HCT116 (cell line): Measurements from ENCODE around the gene MYH14. TPM values are rescaled to one million over a fixed set of nuclear protein-coding genes. Genes with fewer than 3 reads are reported as not detected.

Source experiments
- ATAC-seq: fragments of 200-7000 bp; cut with Tn5 transposase; 2 replicates; pipeline ENCODE4 v1.9.1; 2020; ENCODE audit warnings: mild to moderate bottlenecking, moderate library complexity
- BruUV-seq: library from RNA; stranded (reverse); fragments of 400-500 nt; replicated peaks from 2 replicates; lab custom pipeline; 2021; lab: Mats Ljungman, UMichigan
- CTCF ChIA-PET: fragments of 300-600 bp; sonication (Branson Sonifier 250); formaldehyde crosslinking; loops from one replicate; lab custom pipeline; 2021; ENCODE audit warnings: antibody characterized with exemption; lab: Charles Lee
- POLR2A ChIA-PET: fragments of 300-600, 350-600 bp; sonication (Branson Sonifier 250); formaldehyde crosslinking; loops from one replicate; lab custom pipeline; 2021; ENCODE audit warnings: antibody characterized with exemption; lab: Charles Lee
- RAD21 ChIA-PET, 2 experiments: fragments of 300-600 bp; sonication (Branson Sonifier 250); formaldehyde crosslinking; loops; one replicate each; lab custom pipeline; 2023; ENCODE audit warnings: low total read pairs in 2 of 2; ENCODE audit not compliant: uncharacterized antibody in 2 of 2, unreplicated experiment in 2 of 2, low non-redundant PET in 1 of 2; lab: Charles Lee
- DNase-seq: peaks from one replicate; pipeline ENCODE4 v3.0.0-alpha.2; 2010; ENCODE audit warnings: low read depth, low spot score
- H2AFZ ChIP-seq: fragments of 200-600 bp; shearing (Covaris generic), sonication (generic); 2 replicates; pipeline ENCODE4 v1.6.1; 2017; ENCODE audit warnings: low read depth, mixed run types, mixed read lengths, antibody characterized with exemption, low read length; ENCODE audit not compliant: poor library complexity, severe bottlenecking
- H3K27ac ChIP-seq: 2 replicates; pipeline ENCODE4 v1.5.1; 2012; ENCODE audit warnings: low read depth, low read length
- H3K27me3 ChIP-seq: fragments of 200-600 bp; sonication (generic); 2 replicates; pipeline ENCODE4 v1.6.1; 2016; ENCODE audit warnings: mixed run types, low read length, mixed read lengths; ENCODE audit not compliant: insufficient read depth
- H3K36me3 ChIP-seq, 2 experiments: fragments of 200-500 bp in 1 of 2; fragments of 200-600 bp in 1 of 2; sonication (Bioruptor generic) in 1 of 2; sonication (generic) in 1 of 2; 2 replicates each; pipeline versions ENCODE4 v1.5.1 to v1.6.1; 2014 to 2016; ENCODE audit warnings: low read length in 2 of 2, inconsistent platforms in 1 of 2, mixed read lengths in 1 of 2, mixed run types in 1 of 2; ENCODE audit not compliant: insufficient read depth in 2 of 2, control insufficient read depth in 1 of 2
- H3K4me1 ChIP-seq, 2 experiments: fragments of 200-600 bp in 1 of 2; sonication (generic) in 1 of 2; 2 replicates each; pipeline versions ENCODE4 v1.5.1 to v1.6.1; 2012 to 2017; ENCODE audit warnings: low read length in 2 of 2, inconsistent platforms in 1 of 2, mild to moderate bottlenecking in 1 of 2, mixed read lengths in 1 of 2, mixed run types in 1 of 2, moderate library complexity in 1 of 2; ENCODE audit not compliant: insufficient read depth in 2 of 2, control insufficient read depth in 1 of 2
- H3K4me2 ChIP-seq: fragments of 200-600 bp; sonication (generic); 2 replicates; pipeline ENCODE4 v1.6.1; 2017; ENCODE audit warnings: mixed run types, low read length, mixed read lengths
- H3K4me3 ChIP-seq, 2 experiments: fragments of 200-600 bp in 1 of 2; sonication (generic) in 1 of 2; replicated peaks in 1 of 2; 2 replicates each; pipeline ENCODE4 v1.5.1; 2011 to 2016; ENCODE audit warnings: low read length in 2 of 2, control low read depth in 1 of 2, low read depth in 1 of 2, mild to moderate bottlenecking in 1 of 2, mixed read lengths in 1 of 2, mixed run types in 1 of 2
- H3K79me2 ChIP-seq: fragments of 200-600 bp; sonication (generic); 2 replicates; pipeline ENCODE4 v1.6.1; 2017; ENCODE audit warnings: mild to moderate bottlenecking, mixed run types, low read length, moderate library complexity, mixed read lengths; ENCODE audit not compliant: insufficient read depth
- H3K9ac ChIP-seq: fragments of 200-600 bp; sonication (generic); 2 replicates; pipeline ENCODE4 v1.6.1; 2016; ENCODE audit warnings: low read length, mixed read lengths
- H3K9me2 ChIP-seq: fragments of 200-600 bp; sonication (generic), shearing (Covaris generic); 2 replicates; pipeline ENCODE4 v1.6.1; 2017; ENCODE audit warnings: mixed run types, mild to moderate bottlenecking, moderate library complexity; ENCODE audit not compliant: insufficient read depth
- H3K9me3 ChIP-seq, 2 experiments: fragments of 200-500 bp in 1 of 2; fragments of 200-600 bp in 1 of 2; sonication (Bioruptor generic) in 1 of 2; sonication (generic) in 1 of 2; 2 replicates each; pipeline ENCODE4 v1.6.1; 2014 to 2017; ENCODE audit warnings: low read length in 2 of 2, mixed read lengths in 2 of 2, inconsistent platforms in 1 of 2, low read depth in 1 of 2, mild to moderate bottlenecking in 1 of 2, mixed run types in 1 of 2, moderate library complexity in 1 of 2; ENCODE audit not compliant: control insufficient read depth in 1 of 2, insufficient read depth in 1 of 2
- H4K20me1 ChIP-seq: fragments of 200-600 bp; sonication (generic), shearing (Covaris generic); 2 replicates; pipeline ENCODE4 v1.6.1; 2017; ENCODE audit warnings: mixed run types, mild to moderate bottlenecking, moderate library complexity; ENCODE audit not compliant: insufficient read depth
- CEBPB ChIP-seq: IDR thresholded peaks from 2 replicates; pipeline ENCODE4 v1.6.1; 2012; ENCODE audit warnings: low read depth
- EGR1 ChIP-seq: IDR thresholded peaks from 2 replicates; pipeline ENCODE4 v1.6.1; 2012; ENCODE audit warnings: low read depth
- ELF1 ChIP-seq: IDR thresholded peaks from 2 replicates; pipeline ENCODE4 v1.6.1; 2012; ENCODE audit warnings: low read depth, borderline replicate concordance
- EZH2phosphoT487 ChIP-seq: fragments of 200-600 bp; IDR thresholded peaks from 2 replicates; pipeline ENCODE4 v1.6.1; 2018; ENCODE audit warnings: antibody characterized with exemption, borderline replicate concordance
- POLR2A ChIP-seq: IDR thresholded peaks from 2 replicates; pipeline ENCODE4 v1.7.0; 2011; ENCODE audit warnings: borderline replicate concordance; ENCODE audit not compliant: insufficient read depth, insufficient read length; ENCODE audit errors: extremely low read depth
- POLR2AphosphoS5 ChIP-seq: IDR thresholded peaks from 2 replicates; pipeline ENCODE4 v1.6.1; 2011; ENCODE audit warnings: mild to moderate bottlenecking, low read depth, low read length, moderate library complexity
- RAD21 ChIP-seq: IDR thresholded peaks from 2 replicates; pipeline ENCODE4 v1.6.1; 2012; ENCODE audit warnings: low read depth, mild to moderate bottlenecking
- SP1 ChIP-seq: IDR thresholded peaks from 2 replicates; pipeline ENCODE4 v1.6.1; 2012; ENCODE audit warnings: low read depth
- SRF ChIP-seq: IDR thresholded peaks from 2 replicates; pipeline ENCODE4 v1.6.1; 2012; ENCODE audit warnings: low read depth
- YY1 ChIP-seq: IDR thresholded peaks from 2 replicates; pipeline ENCODE4 v1.6.1; 2011; ENCODE audit warnings: low read length, low read depth, moderate library complexity, mild to moderate bottlenecking; ENCODE audit not compliant: insufficient replicate concordance; ENCODE audit errors: extremely low read depth
- intact Hi-C: fragments of 100-400 bp; cut with micrococcal nuclease; formaldehyde crosslinking; loops from 2 replicates; pipeline ENCODE4 v1.10.0; 2022
- total RNA-seq: library from RNA; stranded (reverse); gene quantifications from one replicate; pipeline ENCODE4 v1.2.1, GENCODE V29; 2021; ENCODE audit not compliant: unreplicated experiment
- TF ChIP-seq, protein P1 (sequence below): IDR thresholded peaks from 2 replicates; pipeline ENCODE4 v1.6.1; 2011; ENCODE audit warnings: mild to moderate bottlenecking, low read length, moderate library complexity; ENCODE audit not compliant: insufficient replicate concordance; ENCODE audit errors: extremely low read depth
- TF ChIP-seq, protein P2 (sequence below): IDR thresholded peaks from 2 replicates; pipeline ENCODE4 v1.6.1; 2012; ENCODE audit warnings: low read depth
- TF ChIP-seq, protein P3 (sequence below): IDR thresholded peaks from 2 replicates; pipeline ENCODE4 v1.6.1; 2012

MYH14 gene
- total RNA-seq, 1 experiment from 2014 or later, result 60.1 TPM

DNA sequence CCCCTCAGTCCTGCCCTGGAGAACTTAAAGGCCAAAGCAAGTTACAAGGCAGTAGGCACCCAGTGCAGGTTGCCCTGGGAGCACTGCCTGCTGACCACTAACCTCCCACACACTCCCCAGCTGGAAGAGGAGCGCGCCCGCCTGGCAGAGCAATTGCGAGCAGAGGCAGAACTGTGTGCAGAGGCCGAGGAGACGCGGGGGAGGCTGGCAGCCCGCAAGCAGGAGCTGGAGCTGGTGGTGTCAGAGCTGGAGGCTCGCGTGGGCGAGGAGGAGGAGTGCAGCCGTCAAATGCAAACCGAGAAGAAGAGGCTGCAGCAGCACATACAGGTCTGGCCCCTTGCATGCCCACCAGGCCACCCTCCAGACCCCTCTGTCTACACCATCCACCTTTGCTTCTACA is 64.6 kb downstream of the MYH14 start (continued):
- TF ChIP-seq, protein P1, sequence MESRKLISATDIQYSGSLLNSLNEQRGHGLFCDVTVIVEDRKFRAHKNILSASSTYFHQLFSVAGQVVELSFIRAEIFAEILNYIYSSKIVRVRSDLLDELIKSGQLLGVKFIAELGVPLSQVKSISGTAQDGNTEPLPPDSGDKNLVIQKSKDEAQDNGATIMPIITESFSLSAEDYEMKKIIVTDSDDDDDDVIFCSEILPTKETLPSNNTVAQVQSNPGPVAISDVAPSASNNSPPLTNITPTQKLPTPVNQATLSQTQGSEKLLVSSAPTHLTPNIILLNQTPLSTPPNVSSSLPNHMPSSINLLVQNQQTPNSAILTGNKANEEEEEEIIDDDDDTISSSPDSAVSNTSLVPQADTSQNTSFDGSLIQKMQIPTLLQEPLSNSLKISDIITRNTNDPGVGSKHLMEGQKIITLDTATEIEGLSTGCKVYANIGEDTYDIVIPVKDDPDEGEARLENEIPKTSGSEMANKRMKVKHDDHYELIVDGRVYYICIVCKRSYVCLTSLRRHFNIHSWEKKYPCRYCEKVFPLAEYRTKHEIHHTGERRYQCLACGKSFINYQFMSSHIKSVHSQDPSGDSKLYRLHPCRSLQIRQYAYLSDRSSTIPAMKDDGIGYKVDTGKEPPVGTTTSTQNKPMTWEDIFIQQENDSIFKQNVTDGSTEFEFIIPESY, result no peak
- no peak for TF ChIP-seq SP1

DNA sequence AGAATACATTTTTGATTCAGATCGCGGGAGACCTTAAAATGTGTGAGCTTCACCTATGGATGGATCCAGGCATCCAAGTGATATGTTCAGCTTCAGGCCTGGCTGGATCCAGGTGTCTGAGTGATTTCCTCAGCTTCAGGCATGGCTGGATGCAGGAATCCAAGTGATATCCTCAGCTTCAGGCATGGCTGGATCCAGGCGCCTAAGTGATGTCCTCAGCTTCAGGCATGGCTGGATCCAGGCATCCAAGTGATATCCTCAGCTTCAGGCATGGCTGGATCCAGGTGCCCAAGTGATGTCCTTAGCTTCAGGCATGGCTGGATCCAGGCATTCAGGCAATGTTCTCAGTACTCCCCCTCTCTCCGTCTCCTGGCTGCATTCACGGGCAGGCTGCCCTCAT is 65.1 kb downstream of the MYH14 start:
- ChIA-PET RAD21 (no interaction called here), POLR2A (no interaction called here), CTCF (no interaction called here)
- Histone ChIP-seq H3K9me2 (no peaks in the 10 kb centered on the region), H3K79me2 (no peaks in the 10 kb centered on the region), H3K27me3 (no peaks in the 10 kb centered on the region), H4K20me1 (no peaks in the 10 kb centered on the region), H2AFZ (no peak overlapping the region), H3K9me3 (no peaks in the 10 kb centered on the region), H3K27ac (no peak overlapping the region), H3K9ac (no peak overlapping the region), H3K36me3 (peaks cover 8% of the 10 kb centered on the region in 2 experiments; a peak in 3 of 4 replicates), H3K4me3 (no peak overlapping the region), H3K4me2 (no peak overlapping the region), H3K4me1 (peaks cover 0 to 9% of the 10 kb centered on the region in 2 experiments; a peak in 2 of 4 replicates)
- no TSS peak for BruUV-seq
- DNase-seq (no peak), ATAC-seq (no peak)
- intact Hi-C loops, result no loop called here
- TF ChIP-seq CEBPB (no peak), RAD21 (no peak)

DNA sequence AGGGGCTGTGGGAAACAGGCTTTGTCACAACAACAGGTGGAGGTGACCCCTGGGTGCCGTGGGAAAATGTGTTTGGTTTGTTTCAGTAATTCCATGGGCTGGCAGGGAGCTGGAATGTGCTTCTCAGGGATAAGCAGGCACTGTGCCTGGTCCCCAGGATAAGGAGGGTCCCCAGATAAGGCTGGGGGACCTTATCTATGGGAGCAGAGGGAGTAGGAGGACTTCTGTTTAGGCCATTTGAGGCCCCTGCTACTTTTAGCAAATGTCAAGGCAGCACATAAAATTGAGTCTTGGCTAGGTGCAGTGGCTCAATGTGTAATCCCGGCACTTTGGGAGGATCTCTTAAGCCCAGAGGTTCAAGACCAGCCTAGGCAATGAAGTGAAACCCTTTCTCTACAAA is 66.2 kb downstream of the MYH14 start:
- ATAC-seq (no peak), DNase-seq (no peak)
- no TSS peak for BruUV-seq
- intact Hi-C loops, result no loop called here
- ChIA-PET POLR2A (no interaction called here), CTCF (no interaction called here), RAD21 (no interaction called here)
- no peaks in the 10 kb centered on the region for H3K79me2 ChIP-seq
- H3K9ac ChIP-seq, result no peak overlapping the region
- no peaks in the 10 kb centered on the region for H3K27me3 ChIP-seq
- peaks cover 0 to 9% of the 10 kb centered on the region in 2 experiments; a peak in 2 of 4 replicates for H3K4me1 ChIP-seq
- H3K9me2 ChIP-seq, result no peaks in the 10 kb centered on the region
- H4K20me1 ChIP-seq, result no peaks in the 10 kb centered on the region
- H3K36me3 ChIP-seq, result peaks cover 5 to 8% of the 10 kb centered on the region in 2 experiments; a peak in 3 of 4 replicates
- no peaks in the 10 kb centered on the region for H3K9me3 ChIP-seq
- H2AFZ ChIP-seq, result no peak overlapping the region
- H3K27ac ChIP-seq, result no peak overlapping the region
- H3K4me2 ChIP-seq, result no peak overlapping the region
- H3K4me3 ChIP-seq, result no peak overlapping the region
- TF ChIP-seq EZH2phosphoT487 (no peak), POLR2A (no peak), POLR2AphosphoS5 (no peak), SP1 (no peak), SRF (no peak), ELF1 (no peak), EGR1 (no peak), CEBPB (no peak), YY1 (no peak)
- TF ChIP-seq, protein P2, sequence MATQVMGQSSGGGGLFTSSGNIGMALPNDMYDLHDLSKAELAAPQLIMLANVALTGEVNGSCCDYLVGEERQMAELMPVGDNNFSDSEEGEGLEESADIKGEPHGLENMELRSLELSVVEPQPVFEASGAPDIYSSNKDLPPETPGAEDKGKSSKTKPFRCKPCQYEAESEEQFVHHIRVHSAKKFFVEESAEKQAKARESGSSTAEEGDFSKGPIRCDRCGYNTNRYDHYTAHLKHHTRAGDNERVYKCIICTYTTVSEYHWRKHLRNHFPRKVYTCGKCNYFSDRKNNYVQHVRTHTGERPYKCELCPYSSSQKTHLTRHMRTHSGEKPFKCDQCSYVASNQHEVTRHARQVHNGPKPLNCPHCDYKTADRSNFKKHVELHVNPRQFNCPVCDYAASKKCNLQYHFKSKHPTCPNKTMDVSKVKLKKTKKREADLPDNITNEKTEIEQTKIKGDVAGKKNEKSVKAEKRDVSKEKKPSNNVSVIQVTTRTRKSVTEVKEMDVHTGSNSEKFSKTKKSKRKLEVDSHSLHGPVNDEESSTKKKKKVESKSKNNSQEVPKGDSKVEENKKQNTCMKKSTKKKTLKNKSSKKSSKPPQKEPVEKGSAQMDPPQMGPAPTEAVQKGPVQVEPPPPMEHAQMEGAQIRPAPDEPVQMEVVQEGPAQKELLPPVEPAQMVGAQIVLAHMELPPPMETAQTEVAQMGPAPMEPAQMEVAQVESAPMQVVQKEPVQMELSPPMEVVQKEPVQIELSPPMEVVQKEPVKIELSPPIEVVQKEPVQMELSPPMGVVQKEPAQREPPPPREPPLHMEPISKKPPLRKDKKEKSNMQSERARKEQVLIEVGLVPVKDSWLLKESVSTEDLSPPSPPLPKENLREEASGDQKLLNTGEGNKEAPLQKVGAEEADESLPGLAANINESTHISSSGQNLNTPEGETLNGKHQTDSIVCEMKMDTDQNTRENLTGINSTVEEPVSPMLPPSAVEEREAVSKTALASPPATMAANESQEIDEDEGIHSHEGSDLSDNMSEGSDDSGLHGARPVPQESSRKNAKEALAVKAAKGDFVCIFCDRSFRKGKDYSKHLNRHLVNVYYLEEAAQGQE, result no peak
- TF ChIP-seq, protein P3, sequence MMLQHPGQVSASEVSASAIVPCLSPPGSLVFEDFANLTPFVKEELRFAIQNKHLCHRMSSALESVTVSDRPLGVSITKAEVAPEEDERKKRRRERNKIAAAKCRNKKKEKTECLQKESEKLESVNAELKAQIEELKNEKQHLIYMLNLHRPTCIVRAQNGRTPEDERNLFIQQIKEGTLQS, result no peak
